NCI-H1105 treated with DMSO at 0.1 percent for 48 hours (cell line): ENCODE data around the gene ZDHHC1.
"Not testable (repeated sequence)": the region's sequence is repeated elsewhere in the genome, so short reads cannot be mapped to it uniquely, and the experiment has no call there.

Source experiments
- DNase-seq: peaks from one replicate; lab custom pipeline; 2025; lab: John Stamatoyannopoulos, UW

ZDHHC1 gene

GRCh38 chr16:67394155-67395104, 21.8 kb downstream of the ZDHHC1 start:
- DNase-seq: no peak

- DNase-seq: no peak
These were observed 22.5 kb downstream of the ZDHHC1 start for GRCh38 chr16:67393788-67394154.

- DNase-seq: no peak
These were observed 23.0 kb downstream of the ZDHHC1 start, which contains the start of gene TPPP3 for GRCh38 chr16:67393111-67393787. Gene TPPP3 (minus strand): TSS chr16:67393498. CDS start chr16:67391111, 2,387 bp downstream.

- no peak for DNase-seq
These were observed 23.8 kb downstream of the ZDHHC1 start for GRCh38 chr16:67392301-67393059.

- peak; percentile 24 for DNase-seq
These were observed 24.6 kb downstream of the ZDHHC1 start for GRCh38 chr16:67391424-67392300.

GRCh38 chr16:67390816-67391423, 25.4 kb downstream of the ZDHHC1 start:
- no peak for DNase-seq

GRCh38 chr16:67389911-67390815, 26.1 kb downstream of the ZDHHC1 start:
- no peak for DNase-seq

- no peak for DNase-seq
These were observed 27.7 kb downstream of the ZDHHC1 start for GRCh38 chr16:67388591-67388990.

- DNase-seq: no peak
These were observed 28.1 kb downstream of the ZDHHC1 start for GRCh38 chr16:67388191-67388590.

GRCh38 chr16:67387479-67388079, 28.7 kb downstream of the ZDHHC1 start:
- no peak for DNase-seq

- no peak for DNase-seq
These were observed 29.3 kb downstream of the ZDHHC1 start for GRCh38 chr16:67386861-67387455.

- DNase-seq: no peak
These were observed 31.3 kb downstream of the ZDHHC1 start for GRCh38 chr16:67384778-67385510.

- DNase-seq: no peak
These were observed 33.0 kb downstream of the ZDHHC1 start for GRCh38 chr16:67383284-67383683.

GRCh38 chr16:67378642-67379041, 37.6 kb downstream of the ZDHHC1 start:
- DNase-seq: no peak

- DNase-seq: not testable (repeated sequence)
These were observed 40.3 kb downstream of the ZDHHC1 start for GRCh38 chr16:67376012-67376411.

- peak; percentile 26 for DNase-seq
These were observed 43.6 kb downstream of the ZDHHC1 start for GRCh38 chr16:67372664-67373063.

GRCh38 chr16:67370661-67371060, 45.6 kb downstream of the ZDHHC1 start:
- no peak for DNase-seq

- DNase-seq: no peak
These were observed 51.6 kb downstream of the ZDHHC1 start for GRCh38 chr16:67364600-67365235.
